Osteoblast (primary cell): ENCODE results near the gene RHOT2. TPM values are rescaled to one million over a fixed set of nuclear protein-coding genes. Genes with fewer than 3 reads are reported as not detected.

Experiments
- DNase-seq: peaks from one replicate; pipeline ENCODE4 v3.0.0; 2011; ENCODE audit warnings: low spot score, mixed read lengths; ENCODE audit not compliant: insufficient read length; ENCODE audit errors: missing footprints
- H2AFZ ChIP-seq: 2 replicates; pipeline ENCODE4 v1.6.0; 2011; ENCODE audit warnings: mild to moderate bottlenecking, low read length
- H3K27ac ChIP-seq: 2 replicates; pipeline ENCODE4 v1.5.1; 2011; ENCODE audit warnings: mild to moderate bottlenecking, low read depth, low read length, moderate library complexity
- H3K27me3 ChIP-seq: 2 replicates; pipeline ENCODE4 v1.6.0; 2012; ENCODE audit warnings: mild to moderate bottlenecking, control low read depth, inconsistent platforms, low read length, moderate library complexity; ENCODE audit not compliant: insufficient read depth
- H3K36me3 ChIP-seq: 2 replicates; pipeline ENCODE4 v1.5.1; 2011; ENCODE audit warnings: mild to moderate bottlenecking, low read length, control low read depth, moderate library complexity; ENCODE audit not compliant: insufficient read depth
- H3K4me1 ChIP-seq: 2 replicates; pipeline ENCODE4 v1.5.1; 2011; ENCODE audit warnings: mild to moderate bottlenecking, low read length, control low read depth, moderate library complexity; ENCODE audit not compliant: insufficient read depth
- H3K4me2 ChIP-seq: 2 replicates; pipeline ENCODE4 v1.6.0; 2011; ENCODE audit warnings: mild to moderate bottlenecking, low read length; ENCODE audit not compliant: insufficient read depth
- H3K4me3 ChIP-seq: fragments of 200-600 bp; sonication (generic); 3 replicates; pipeline ENCODE4 v1.5.1; 2012; ENCODE audit warnings: mild to moderate bottlenecking, low read length, inconsistent platforms; ENCODE audit not compliant: insufficient read depth
- H3K79me2 ChIP-seq: 2 replicates; pipeline ENCODE4 v1.6.0; 2012; ENCODE audit warnings: mild to moderate bottlenecking, low read length, control low read depth, inconsistent platforms; ENCODE audit not compliant: insufficient read depth
- H3K9me3 ChIP-seq: 2 replicates; pipeline ENCODE4 v1.5.1; 2011; ENCODE audit warnings: low read depth, low read length, control low read depth
- H4K20me1 ChIP-seq: 2 replicates; pipeline ENCODE4 v1.6.0; 2012; ENCODE audit warnings: mild to moderate bottlenecking, low read length, control low read depth; ENCODE audit not compliant: insufficient read depth
- total RNA-seq: library from RNA; depleted of rRNA; stranded (reverse); fragments of >200 nt; gene quantifications from 2 replicates; pipeline ENCODE4 v1.2.3, GENCODE V29; 2012
- TF ChIP-seq, protein P1 (sequence below): IDR thresholded peaks from 2 replicates; pipeline ENCODE4 v1.5.1; 2011; ENCODE audit warnings: mild to moderate bottlenecking, low read depth, low read length, moderate library complexity; ENCODE audit errors: extremely low read depth

Gene RHOT2
- total RNA-seq, 1 donor, result 42.0 TPM

DNA sequence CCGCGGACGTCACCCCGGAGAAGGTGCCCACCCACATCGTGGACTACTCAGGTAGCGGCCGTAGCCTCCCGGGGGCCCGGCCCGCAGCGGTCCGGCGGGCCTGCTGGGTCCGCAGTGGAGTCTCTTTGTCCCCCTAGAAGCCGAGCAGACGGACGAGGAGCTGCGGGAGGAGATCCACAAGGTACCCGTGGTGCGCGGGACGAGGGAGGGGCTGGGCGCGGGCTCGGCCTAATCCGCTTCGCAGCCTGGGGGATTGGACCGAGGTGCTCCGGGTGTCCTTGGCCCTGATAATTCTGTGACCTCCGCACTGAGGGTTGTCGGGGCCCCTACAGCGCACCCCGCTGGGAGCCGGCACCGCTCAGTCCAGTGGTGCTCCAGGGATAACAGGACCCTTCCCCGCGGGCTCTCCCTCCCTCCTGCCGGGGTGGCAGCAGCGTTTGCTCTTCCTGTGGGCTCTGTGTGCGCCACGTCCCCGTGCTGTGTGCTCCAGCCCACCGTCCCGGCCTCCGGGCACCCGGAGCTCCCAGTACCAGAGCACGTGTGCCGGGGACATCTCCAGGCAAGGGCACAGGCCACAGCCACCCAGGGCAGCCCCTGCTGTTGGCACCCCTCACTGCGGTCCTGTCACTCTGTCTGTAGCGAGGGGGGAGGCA is 713 bp downstream of the RHOT2 start:
- Histone ChIP-seq H4K20me1 (peaks cover 29% of the 10 kb centered on the region), H3K27me3 (no peaks in the 10 kb centered on the region), H2AFZ (no peak overlapping the region), H3K4me1 (peaks cover 10% of the 10 kb centered on the region), H3K4me3 (peak overlapping the region; percentile 93), H3K4me2 (peak overlapping the region; percentile 84), H3K36me3 (peaks cover 37% of the 10 kb centered on the region), H3K27ac (peak overlapping the region; percentile 58), H3K9me3 (no peaks in the 10 kb centered on the region), H3K79me2 (peaks cover 35% of the 10 kb centered on the region)
- TF ChIP-seq, protein P1, sequence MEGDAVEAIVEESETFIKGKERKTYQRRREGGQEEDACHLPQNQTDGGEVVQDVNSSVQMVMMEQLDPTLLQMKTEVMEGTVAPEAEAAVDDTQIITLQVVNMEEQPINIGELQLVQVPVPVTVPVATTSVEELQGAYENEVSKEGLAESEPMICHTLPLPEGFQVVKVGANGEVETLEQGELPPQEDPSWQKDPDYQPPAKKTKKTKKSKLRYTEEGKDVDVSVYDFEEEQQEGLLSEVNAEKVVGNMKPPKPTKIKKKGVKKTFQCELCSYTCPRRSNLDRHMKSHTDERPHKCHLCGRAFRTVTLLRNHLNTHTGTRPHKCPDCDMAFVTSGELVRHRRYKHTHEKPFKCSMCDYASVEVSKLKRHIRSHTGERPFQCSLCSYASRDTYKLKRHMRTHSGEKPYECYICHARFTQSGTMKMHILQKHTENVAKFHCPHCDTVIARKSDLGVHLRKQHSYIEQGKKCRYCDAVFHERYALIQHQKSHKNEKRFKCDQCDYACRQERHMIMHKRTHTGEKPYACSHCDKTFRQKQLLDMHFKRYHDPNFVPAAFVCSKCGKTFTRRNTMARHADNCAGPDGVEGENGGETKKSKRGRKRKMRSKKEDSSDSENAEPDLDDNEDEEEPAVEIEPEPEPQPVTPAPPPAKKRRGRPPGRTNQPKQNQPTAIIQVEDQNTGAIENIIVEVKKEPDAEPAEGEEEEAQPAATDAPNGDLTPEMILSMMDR, result no peak
- no peak for DNase-seq

DNA sequence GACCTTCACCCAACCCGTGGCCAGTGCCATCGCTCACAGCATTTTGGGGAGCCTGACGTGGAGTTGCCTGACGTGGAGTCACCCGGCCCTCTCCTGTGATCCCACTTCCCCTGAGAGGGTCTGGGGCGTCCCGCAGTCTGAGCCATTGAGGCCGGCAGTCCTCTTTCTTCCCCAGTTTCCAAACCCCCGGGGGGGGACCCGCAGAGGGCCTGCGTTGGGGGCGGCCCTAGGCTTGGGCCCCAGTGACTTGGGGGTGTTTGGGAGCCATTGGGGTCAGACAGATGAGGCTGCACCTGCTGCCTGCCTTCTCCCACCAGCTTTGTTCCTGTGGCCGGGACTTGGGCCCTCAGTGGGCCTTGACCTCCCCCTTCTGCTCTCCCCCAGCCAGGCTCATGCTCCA is 1.7 kb downstream of the RHOT2 start:
- H3K4me1 ChIP-seq, result peaks cover 10% of the 10 kb centered on the region
- TF ChIP-seq, protein P1, result no peak
- H4K20me1 ChIP-seq, result peaks cover 38% of the 10 kb centered on the region
- peaks cover 35% of the 10 kb centered on the region for H3K79me2 ChIP-seq
- H3K27me3 ChIP-seq, result no peaks in the 10 kb centered on the region
- no peak overlapping the region for H3K27ac ChIP-seq
- H3K36me3 ChIP-seq, result peaks cover 41% of the 10 kb centered on the region
- no peak overlapping the region for H3K4me3 ChIP-seq
- H3K9me3 ChIP-seq, result no peaks in the 10 kb centered on the region
- H3K4me2 ChIP-seq, result peak overlapping the region; percentile 84
- DNase-seq, result no peak
- no peak overlapping the region for H2AFZ ChIP-seq

DNA sequence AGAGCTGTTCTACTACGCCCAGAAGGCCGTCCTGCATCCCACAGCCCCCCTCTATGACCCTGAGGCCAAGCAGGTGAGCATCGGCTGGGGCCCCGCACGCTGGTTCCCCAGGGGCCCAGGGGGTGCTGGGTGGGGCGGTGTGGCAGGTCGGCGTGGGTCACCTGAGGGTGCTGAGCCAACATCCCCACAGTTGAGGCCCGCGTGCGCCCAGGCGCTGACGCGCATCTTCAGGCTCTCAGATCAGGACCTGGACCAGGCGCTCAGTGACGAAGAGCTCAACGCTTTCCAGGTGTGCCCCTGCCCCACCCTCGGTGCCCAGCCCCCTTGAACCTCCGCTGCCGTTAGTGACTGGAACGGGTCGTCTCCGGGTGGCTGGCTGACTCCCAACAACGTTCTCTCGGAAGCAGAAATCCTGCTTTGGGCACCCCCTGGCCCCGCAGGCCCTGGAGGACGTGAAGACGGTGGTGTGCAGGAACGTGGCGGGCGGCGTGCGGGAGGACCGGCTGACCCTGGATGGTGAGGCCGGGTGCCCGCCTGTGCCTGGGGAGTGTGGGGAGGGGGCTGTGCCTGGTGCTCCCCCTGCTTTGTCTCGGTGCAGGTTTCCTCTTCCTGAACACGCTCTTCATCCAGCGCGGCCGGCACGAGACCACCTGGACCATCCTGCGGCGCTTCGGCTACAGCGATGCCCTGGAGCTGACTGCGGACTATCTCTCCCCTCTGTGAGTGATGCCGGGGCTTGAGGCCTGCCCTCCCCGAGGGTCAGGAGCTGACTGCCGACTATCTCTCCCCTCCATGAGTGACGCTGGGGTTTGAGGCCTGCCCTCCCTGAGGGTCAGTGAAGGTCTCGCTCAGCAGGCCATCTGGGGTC is 2.8 kb downstream of the RHOT2 start:
- DNase-seq, result no peak
- H3K4me2 ChIP-seq, result no peak overlapping the region
- H3K9me3 ChIP-seq, result no peaks in the 10 kb centered on the region
- TF ChIP-seq, protein P1, result no peak
- no peaks in the 10 kb centered on the region for H3K27me3 ChIP-seq
- no peak overlapping the region for H3K4me3 ChIP-seq
- peaks cover 44% of the 10 kb centered on the region for H4K20me1 ChIP-seq
- H3K79me2 ChIP-seq, result peaks cover 35% of the 10 kb centered on the region
- peaks cover 41% of the 10 kb centered on the region for H3K36me3 ChIP-seq
- no peak overlapping the region for H3K27ac ChIP-seq
- H2AFZ ChIP-seq, result no peak overlapping the region
- H3K4me1 ChIP-seq, result peaks cover 10% of the 10 kb centered on the region
